Measurements from ENCODE around the gene RAB38. TPM values are rescaled to one million over a fixed set of nuclear protein-coding genes. Genes with fewer than 3 reads are reported as not detected.

Gene RAB38
- total RNA-seq, 4 donors from 2014 or later: 0.75 to 2.1 (median 0.80) TPM

- Histone ChIP-seq H3K27me3 (no peaks in the 10 kb centered on the region), H3K4me1 (no peaks in the 10 kb centered on the region), H3K36me3 (no peaks in the 10 kb centered on the region), H3K9me3 (peaks cover 0 to 10% (median 8%) of the 10 kb centered on the region in 4 donors), H3K4me3 (no peak overlapping the region), H3K27ac (replicated peaks in 1 of 4) (no peak overlapping the region)
- intact Hi-C loops (cut with DNase I): no loop called here
- TF ChIP-seq POLR2AphosphoS5 (IDR thresholded peaks at IDR 0.05): no peak
- no peak for TF ChIP-seq EP300 (IDR thresholded peaks at IDR 0.05)
- TF ChIP-seq CTCF (IDR thresholded peaks at IDR 0.05): no peak
- no peak for TF ChIP-seq POLR2A (IDR thresholded peaks at IDR 0.05; ENCODE audit: low read depth)
- 83% methylated on average over 3 of the region's 3 CpGs for WGBS
- no peak for DNase-seq (ENCODE audit: extremely low spot score)
These were observed 43.3 kb downstream of the RAB38 start for GRCh38 chr11:88131764-88132470.

GRCh38 chr11:88122956-88123355, 52.3 kb downstream of the RAB38 start:
- Histone ChIP-seq H3K27ac (replicated peaks in 1 of 4) (no peak overlapping the region), H3K27me3 (no peaks in the 10 kb centered on the region), H3K4me1 (no peaks in the 10 kb centered on the region), H3K36me3 (no peaks in the 10 kb centered on the region), H3K9me3 (no peaks in the 10 kb centered on the region), H3K4me3 (no peak overlapping the region)
- no peak for DNase-seq (ENCODE audit: extremely low spot score)
- intact Hi-C loops (cut with DNase I): no loop called here
- 73% methylated on average over 4 of the region's 4 CpGs for WGBS
- no peak for TF ChIP-seq CTCF (IDR thresholded peaks at IDR 0.05)
- TF ChIP-seq POLR2AphosphoS5 (IDR thresholded peaks at IDR 0.05): no peak
- no peak for TF ChIP-seq EP300 (IDR thresholded peaks at IDR 0.05)
- TF ChIP-seq POLR2A (IDR thresholded peaks at IDR 0.05; ENCODE audit: low read depth): no peak

GRCh38 chr11:88119561-88119960, 55.7 kb downstream of the RAB38 start:
- 65% methylated on average over 2 of the region's 2 CpGs for WGBS
- Histone ChIP-seq H3K36me3 (no peaks in the 10 kb centered on the region), H3K4me1 (no peaks in the 10 kb centered on the region), H3K4me3 (no peak overlapping the region), H3K9me3 (no peaks in the 10 kb centered on the region), H3K27me3 (no peaks in the 10 kb centered on the region), H3K27ac (replicated peaks in 1 of 4) (no peak overlapping the region)
- intact Hi-C loops (cut with DNase I): no loop called here
- no peak for TF ChIP-seq CTCF (IDR thresholded peaks at IDR 0.05)
- TF ChIP-seq POLR2A (IDR thresholded peaks at IDR 0.05; ENCODE audit: low read depth): no peak
- DNase-seq (ENCODE audit: extremely low spot score): no peak

- DNase-seq (ENCODE audit: extremely low spot score): no peak
- no peaks in the 10 kb centered on the region for H3K4me1 ChIP-seq
- H3K27ac ChIP-seq (replicated peaks in 1 of 4): no peak overlapping the region
- no peaks in the 10 kb centered on the region for H3K36me3 ChIP-seq
- 90% methylated on average over 1 of the region's 1 CpG for WGBS
- no peak overlapping the region for H3K4me3 ChIP-seq
- intact Hi-C loops (cut with DNase I): no loop called here
- no peaks in the 10 kb centered on the region for H3K9me3 ChIP-seq
- TF ChIP-seq CTCF (IDR thresholded peaks at IDR 0.05) (no peak), POLR2A (IDR thresholded peaks at IDR 0.05; ENCODE audit: low read depth) (no peak)
- H3K27me3 ChIP-seq: no peaks in the 10 kb centered on the region
These were observed 57.9 kb downstream of the RAB38 start for GRCh38 chr11:88117281-88117858.

All from esophagus muscularis mucosa (tissue), 4 donors.